Bronchial epithelial cell (primary cell): ENCODE measurements around the gene NTN3. TPM values are rescaled to one million over a fixed set of nuclear protein-coding genes. Genes with fewer than 3 reads are reported as not detected.

Source experiments
- DNase-seq: peaks from one replicate; pipeline ENCODE4 v3.0.0-alpha.2; 2010; ENCODE audit warnings: low read depth
- FAIRE-seq: peaks from 2 replicates; lab custom pipeline; 2011; peaks lifted over from hg19 to GRCh38; lab: Jason Lieb, UNC
- H3K27me3 ChIP-seq: 2 replicates; pipeline ENCODE4 v1.5.1; 2011; ENCODE audit warnings: low read length; ENCODE audit not compliant: control insufficient read depth, insufficient read depth
- H3K36me3 ChIP-seq: 2 replicates; pipeline ENCODE4 v1.5.1; 2011; ENCODE audit warnings: low read length; ENCODE audit not compliant: control insufficient read depth, insufficient read depth
- H3K4me3 ChIP-seq: 2 replicates; pipeline ENCODE4 v1.5.1; 2011; ENCODE audit warnings: mild to moderate bottlenecking, low read depth, low read length, control low read depth
- total RNA-seq: library from RNA; depleted of rRNA; stranded (reverse); fragments of >200 nt; gene quantifications from 2 replicates; pipeline ENCODE4 v1.2.1, GENCODE V29; 2014
- TF ChIP-seq, protein P1 (sequence below): IDR thresholded peaks from 2 replicates; pipeline ENCODE4 v1.5.1; 2011; ENCODE audit warnings: mild to moderate bottlenecking, moderate library complexity, low read length, control low read depth, inconsistent platforms; ENCODE audit not compliant: insufficient read depth, severe bottlenecking

The NTN3 gene
- total RNA-seq, 1 donor from 2014 or later, result not detected

- TF ChIP-seq, protein P1, sequence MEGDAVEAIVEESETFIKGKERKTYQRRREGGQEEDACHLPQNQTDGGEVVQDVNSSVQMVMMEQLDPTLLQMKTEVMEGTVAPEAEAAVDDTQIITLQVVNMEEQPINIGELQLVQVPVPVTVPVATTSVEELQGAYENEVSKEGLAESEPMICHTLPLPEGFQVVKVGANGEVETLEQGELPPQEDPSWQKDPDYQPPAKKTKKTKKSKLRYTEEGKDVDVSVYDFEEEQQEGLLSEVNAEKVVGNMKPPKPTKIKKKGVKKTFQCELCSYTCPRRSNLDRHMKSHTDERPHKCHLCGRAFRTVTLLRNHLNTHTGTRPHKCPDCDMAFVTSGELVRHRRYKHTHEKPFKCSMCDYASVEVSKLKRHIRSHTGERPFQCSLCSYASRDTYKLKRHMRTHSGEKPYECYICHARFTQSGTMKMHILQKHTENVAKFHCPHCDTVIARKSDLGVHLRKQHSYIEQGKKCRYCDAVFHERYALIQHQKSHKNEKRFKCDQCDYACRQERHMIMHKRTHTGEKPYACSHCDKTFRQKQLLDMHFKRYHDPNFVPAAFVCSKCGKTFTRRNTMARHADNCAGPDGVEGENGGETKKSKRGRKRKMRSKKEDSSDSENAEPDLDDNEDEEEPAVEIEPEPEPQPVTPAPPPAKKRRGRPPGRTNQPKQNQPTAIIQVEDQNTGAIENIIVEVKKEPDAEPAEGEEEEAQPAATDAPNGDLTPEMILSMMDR, result no peak
- Histone ChIP-seq H3K4me3 (no peak overlapping the region), H3K27me3 (no peaks in the 10 kb centered on the region), H3K36me3 (no peaks in the 10 kb centered on the region)
- FAIRE-seq (no peak), DNase-seq (no peak)
These were observed 19.4 kb downstream of the NTN3 start for GRCh38 chr16:2490190-2491105.

DNA sequence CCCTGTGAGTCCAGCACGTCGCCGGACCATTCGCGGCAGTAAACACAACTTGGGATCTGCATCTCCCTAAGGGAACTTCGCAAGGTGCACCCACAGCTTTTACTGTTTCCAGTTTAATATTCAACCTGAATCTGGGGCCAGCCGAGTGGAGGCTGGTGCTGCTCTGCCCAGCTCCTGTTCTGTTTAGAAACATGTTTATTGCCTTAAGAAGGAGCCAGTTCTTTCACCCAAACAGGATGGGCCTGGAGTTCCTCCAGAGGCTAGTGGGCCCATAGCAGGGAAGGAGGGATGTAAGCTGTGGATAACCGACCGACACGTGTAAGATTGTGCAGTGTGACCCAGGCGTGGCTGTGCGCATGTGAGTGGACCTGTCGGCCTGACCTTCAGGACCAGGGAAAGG is 21.2 kb downstream of the NTN3 start:
- TF ChIP-seq, protein P1, result no peak
- Histone ChIP-seq H3K4me3 (no peak overlapping the region), H3K36me3 (peaks cover 5% of the 10 kb centered on the region), H3K27me3 (no peaks in the 10 kb centered on the region)
- FAIRE-seq (no peak), DNase-seq (no peak)

GRCh38 chr16:2493605-2494004 is 22.5 kb downstream of the NTN3 start:
- FAIRE-seq, result no peak
- TF ChIP-seq, protein P1, result no peak
- H3K27me3 ChIP-seq, result no peaks in the 10 kb centered on the region

DNA sequence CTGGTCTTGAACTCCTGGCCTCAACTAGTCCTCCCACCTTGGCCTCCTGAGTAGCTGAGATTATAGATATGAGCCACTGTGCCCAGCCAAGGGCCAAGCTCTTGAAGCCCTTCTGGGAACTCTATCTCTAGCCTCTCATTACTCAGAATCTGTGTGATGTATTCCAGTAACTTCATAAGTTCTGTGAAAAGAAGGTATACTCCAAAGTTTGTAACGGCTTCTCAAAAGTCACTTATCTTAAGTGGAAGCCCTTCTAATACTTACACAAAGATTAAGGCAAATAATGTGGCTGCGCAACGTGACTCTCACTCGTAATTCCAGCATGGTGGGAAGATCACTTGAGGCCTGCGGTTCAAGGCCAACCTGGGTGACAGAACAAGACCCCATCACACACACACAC is 23.5 kb downstream of the NTN3 start:
- FAIRE-seq (no peak), DNase-seq (no peak)
- TF ChIP-seq, protein P1, result no peak
- Histone ChIP-seq H3K4me3 (no peak overlapping the region), H3K36me3 (peaks cover 6% of the 10 kb centered on the region), H3K27me3 (no peaks in the 10 kb centered on the region)

More at GRCh38 chr16:2493605-2494004, 22.5 kb downstream of the NTN3 start:
- no peak for DNase-seq
- Histone ChIP-seq H3K4me3 (no peak overlapping the region), H3K36me3 (peaks cover 6% of the 10 kb centered on the region)

- Histone ChIP-seq H3K27me3 (no peaks in the 10 kb centered on the region), H3K4me3 (no peak overlapping the region), H3K36me3 (peaks cover 6% of the 10 kb centered on the region)
- TF ChIP-seq, protein P1, result no peak
- no peak for FAIRE-seq
- DNase-seq, result no peak
These were observed 23.9 kb downstream of the NTN3 start for GRCh38 chr16:2495041-2495440.
